Endothelial cell of umbilical vein (primary cell): Measurements from ENCODE around the gene CARD11. TPM values are rescaled to one million over a fixed set of nuclear protein-coding genes. Genes with fewer than 3 reads are reported as not detected.

ENCODE experiments used
- BruUV-seq: library from RNA; stranded (reverse); fragments of 400-500 nt; replicated peaks from 2 replicates; lab custom pipeline; 2021; lab: Mats Ljungman, UMichigan
- CTCF ChIA-PET: fragments of 300-600, 350-600 bp; sonication (Branson Sonifier 250); formaldehyde crosslinking; loops from one replicate; lab custom pipeline; 2021; ENCODE audit warnings: antibody characterized with exemption, inconsistent platforms; lab: Charles Lee
- POLR2A ChIA-PET: fragments of 300-600, 350-600 bp; sonication (Branson Sonifier 250); formaldehyde crosslinking; loops from one replicate; lab custom pipeline; 2021; ENCODE audit warnings: antibody characterized with exemption, inconsistent platforms; lab: Charles Lee
- DNase-seq: peaks from one replicate; pipeline ENCODE4 v3.0.0-alpha.2; 2011; ENCODE audit warnings: low read depth, low spot score
- FAIRE-seq: peaks from 2 replicates; lab custom pipeline; 2011; peaks lifted over from hg19 to GRCh38; lab: Jason Lieb, UNC
- H2AFZ ChIP-seq: 2 replicates; pipeline ENCODE4 v1.6.0; 2012; ENCODE audit warnings: low read depth, low read length, control low read depth, inconsistent platforms
- H3K27ac ChIP-seq: 2 replicates; pipeline ENCODE4 v1.5.1; 2011; ENCODE audit warnings: low read depth, mild to moderate bottlenecking, control low read depth, low read length, moderate library complexity; ENCODE audit not compliant: insufficient read depth
- H3K27me3 ChIP-seq, 2 experiments: 2 replicates each; pipeline versions ENCODE4 v1.6.0 to v1.6.1; 2011; ENCODE audit warnings: low read length in 2 of 2, mixed read lengths in 1 of 2; ENCODE audit not compliant: control insufficient read depth in 2 of 2, insufficient read depth in 2 of 2
- H3K36me3 ChIP-seq, 2 experiments: 2 replicates in 1 of 2; 3 replicates in 1 of 2; pipeline ENCODE4 v1.5.1; 2011; ENCODE audit warnings: low read length in 2 of 2, mild to moderate bottlenecking in 1 of 2, moderate library complexity in 1 of 2; ENCODE audit not compliant: control insufficient read depth in 2 of 2, insufficient read depth in 2 of 2; ENCODE audit errors: extremely low read depth in 1 of 2
- H3K4me1 ChIP-seq: 3 replicates; pipeline ENCODE4 v1.5.1; 2011; ENCODE audit warnings: mild to moderate bottlenecking, low read length; ENCODE audit not compliant: control insufficient read depth, insufficient read depth; ENCODE audit errors: extremely low read depth
- H3K4me2 ChIP-seq: 2 replicates; pipeline ENCODE4 v1.6.1; 2011; ENCODE audit warnings: low read length, control low read depth, mixed read lengths; ENCODE audit not compliant: insufficient read depth
- H3K4me3 ChIP-seq, 3 experiments: fragments of 200-600 bp in 1 of 3; sonication (generic), shearing (Covaris generic) in 1 of 3; replicated peaks in 1 of 3; 2 replicates each; pipeline ENCODE4 v1.5.1; 2011 to 2016; ENCODE audit warnings: control low read depth in 3 of 3, low read length in 3 of 3, mild to moderate bottlenecking in 2 of 3, inconsistent platforms in 1 of 3, low read depth in 1 of 3, moderate library complexity in 1 of 3; ENCODE audit not compliant: insufficient read depth in 1 of 3
- H3K79me2 ChIP-seq: 2 replicates; pipeline ENCODE4 v1.6.0; 2012; ENCODE audit warnings: low read length, inconsistent platforms; ENCODE audit not compliant: control insufficient read depth, insufficient read depth
- H3K9ac ChIP-seq: replicated peaks from 2 replicates; pipeline ENCODE3; 2011; ENCODE audit warnings: low read length, control low read depth; ENCODE audit not compliant: insufficient read depth; ENCODE audit errors: extremely low read depth
- H3K9me1 ChIP-seq: replicated peaks from 3 replicates; pipeline ENCODE4 v1.6.0; 2011; ENCODE audit warnings: mild to moderate bottlenecking, low read length; ENCODE audit not compliant: control insufficient read depth, insufficient read depth; ENCODE audit errors: extremely low read depth
- H3K9me3 ChIP-seq: replicated peaks from 2 replicates; pipeline ENCODE4 v1.5.1; 2012; ENCODE audit warnings: low read length, inconsistent platforms; ENCODE audit not compliant: control insufficient read depth, insufficient read depth
- H4K20me1 ChIP-seq: replicated peaks from 2 replicates; pipeline ENCODE3; 2011; ENCODE audit warnings: mild to moderate bottlenecking, low read length; ENCODE audit not compliant: control insufficient read depth, insufficient read depth; ENCODE audit errors: extremely low read depth
- CTCF ChIP-seq, 2 donors: IDR thresholded peaks; 1 replicate in 1 of 2; 2 replicates in 1 of 2; pipeline ENCODE4 v1.5.1; 2011; ENCODE audit warnings: low read length in 2 of 2, mild to moderate bottlenecking in 2 of 2, moderate library complexity in 2 of 2, control low read depth in 1 of 2, inconsistent platforms in 1 of 2, low read depth in 1 of 2; ENCODE audit not compliant: insufficient read depth in 1 of 2; ENCODE audit errors: extremely low read depth in 1 of 2
- EZH2 ChIP-seq: IDR thresholded peaks from 2 replicates; pipeline ENCODE4 v1.6.1; 2012; ENCODE audit warnings: borderline replicate concordance, low read depth, mild to moderate bottlenecking, moderate library complexity, low read length, inconsistent platforms; ENCODE audit not compliant: severe bottlenecking
- FOS ChIP-seq: IDR thresholded peaks from 2 replicates; pipeline ENCODE4 v1.6.1; 2011; ENCODE audit warnings: mild to moderate bottlenecking, low read length, moderate library complexity, borderline replicate concordance; ENCODE audit not compliant: insufficient read depth
- GATA2 ChIP-seq: IDR thresholded peaks from 2 replicates; pipeline ENCODE4 v1.7.0; 2011; ENCODE audit warnings: low read depth, mild to moderate bottlenecking, moderate library complexity, mixed read lengths, low read length; ENCODE audit not compliant: insufficient read length, insufficient read depth
- JUN ChIP-seq: IDR thresholded peaks from 2 replicates; pipeline ENCODE4 v1.6.1; 2011; ENCODE audit warnings: borderline replicate concordance, low read depth; ENCODE audit not compliant: insufficient read length, insufficient read depth
- MAX ChIP-seq: IDR thresholded peaks from 2 replicates; pipeline ENCODE4 v1.6.1; 2011; ENCODE audit not compliant: insufficient read depth, insufficient read length
- MYC ChIP-seq: IDR thresholded peaks from one replicate; pipeline ENCODE4 v1.6.1; 2011; ENCODE audit warnings: mild to moderate bottlenecking, low read depth, low read length
- POLR2A ChIP-seq: IDR thresholded peaks from 2 replicates; pipeline ENCODE4 v1.6.1; 2012; ENCODE audit warnings: low read depth, mild to moderate bottlenecking, control low read depth, low read length
- POLR2AphosphoS5 ChIP-seq: IDR thresholded peaks from 2 replicates; pipeline ENCODE4 v1.6.1; 2012; ENCODE audit warnings: low read depth, mild to moderate bottlenecking, control low read depth, low read length, moderate library complexity; ENCODE audit not compliant: insufficient read depth
- dilution Hi-C: fragments of 300-500 bp; cut with MboI; formaldehyde crosslinking; loops from one replicate; pipeline ENCODE4 v1.15.0; 2019; ENCODE audit warnings: low sequenced_read_pairs; ENCODE audit not compliant: extremely low pct_ligation_motif_present
- intact Hi-C: fragments of 100-400 bp; cut with micrococcal nuclease; formaldehyde crosslinking; loops from one replicate; pipeline ENCODE4 v1.10.0; 2022
- polyA plus RNA-seq, 4 experiments: library from polyadenylated mRNA; depleted of rRNA in 3 of 4; stranded (reverse) in 3 of 4; unstranded in 1 of 4; fragments of >200 nt; gene quantifications; 2 replicates each; pipeline versions ENCODE4 v1.2.1 to v1.2.3, GENCODE V29; 2011 to 2012; ENCODE audit warnings: missing spikeins in 1 of 4
- total RNA-seq: library from RNA; stranded (reverse); gene quantifications from 2 replicates; pipeline ENCODE4 v1.2.3, GENCODE V29; 2021

CARD11 gene
- total and polyA plus RNA-seq, 2 donors (not counting 3 experiments of a cell fraction or from before 2014, with no cell fraction given) = 20.4 to 41.8 TPM

GRCh38 chr7:3078514-3078913 lies 34.8 kb upstream of the CARD11 start:
- POLR2A ChIA-PET = no interaction called here
- Histone ChIP-seq H3K4me3 (no peak overlapping the region), H3K36me3 (no peaks in the 10 kb centered on the region), H3K4me2 (no peak overlapping the region), H3K9ac (no peak overlapping the region), H3K27ac (no peak overlapping the region), H3K79me2 (no peaks in the 10 kb centered on the region), H2AFZ (no peak overlapping the region), H4K20me1 (no peaks in the 10 kb centered on the region), H3K9me1 (no peaks in the 10 kb centered on the region), H3K27me3 (no peaks in the 10 kb centered on the region), H3K9me3 (no peaks in the 10 kb centered on the region), H3K4me1 (no peaks in the 10 kb centered on the region)
- DNase-seq (no peak), FAIRE-seq (no peak)
- no peak for TF ChIP-seq POLR2A
- TF ChIP-seq JUN = no peak
- no peak for TF ChIP-seq POLR2AphosphoS5
- TF ChIP-seq EZH2 = no peak
- TF ChIP-seq FOS = no peak
- no peak for TF ChIP-seq MYC
- no peak for TF ChIP-seq MAX
- no peak for TF ChIP-seq CTCF (IDR thresholded peaks at IDR 0.05; ENCODE audit: extremely low read depth in 1 of 2, insufficient read depth in 1 of 2, low read depth in 1 of 2, low read length in 2 of 2)
- TF ChIP-seq GATA2 = no peak
- dilution Hi-C loops (no loop called here), intact Hi-C loops (no loop called here)
- CTCF ChIA-PET = no interaction called here
- BruUV-seq = no TSS peak
